H9 (cell line): ENCODE measurements around the gene PRR36. TPM values are rescaled to one million over a fixed set of nuclear protein-coding genes. Genes with fewer than 3 reads are reported as not detected.

Experiments
- DNase-seq: peaks from one replicate; pipeline ENCODE4 v3.0.0-alpha.2; 2017
- H2AFZ ChIP-seq: one replicate; pipeline ENCODE4 v1.6.1; 2013; ENCODE audit warnings: mild to moderate bottlenecking, low read length, control low read depth, moderate library complexity
- H2AK5ac ChIP-seq: 2 replicates; pipeline ENCODE4 v1.6.1; 2013; ENCODE audit warnings: low read length, control low read depth, mixed read lengths; ENCODE audit not compliant: insufficient read length
- H2BK120ac ChIP-seq: one replicate; pipeline ENCODE4 v1.6.1; 2013; ENCODE audit warnings: low read depth, mild to moderate bottlenecking, low read length, control low read depth, inconsistent platforms; ENCODE audit not compliant: poor library complexity, severe bottlenecking
- H2BK12ac ChIP-seq: 2 replicates; pipeline ENCODE4 v1.6.1; 2013; ENCODE audit warnings: low read length, control low read depth, mixed read lengths, low read depth; ENCODE audit not compliant: insufficient read length
- H2BK15ac ChIP-seq: 2 replicates; pipeline ENCODE4 v1.6.1; 2013; ENCODE audit warnings: low read depth, low read length, control low read depth
- H2BK20ac ChIP-seq: one replicate; pipeline ENCODE4 v1.6.1; 2013; ENCODE audit warnings: low read depth, mild to moderate bottlenecking, low read length, control low read depth, inconsistent platforms; ENCODE audit not compliant: poor library complexity, severe bottlenecking
- H2BK5ac ChIP-seq: 2 replicates; pipeline ENCODE4 v1.6.1; 2013; ENCODE audit warnings: low read length, control low read depth, mixed read lengths; ENCODE audit not compliant: insufficient read length
- H3K14ac ChIP-seq: 2 replicates; pipeline ENCODE4 v1.6.1; 2013; ENCODE audit warnings: low read length, control low read depth; ENCODE audit not compliant: insufficient read depth
- H3K18ac ChIP-seq: 2 replicates; pipeline ENCODE4 v1.6.1; 2013; ENCODE audit warnings: low read depth, mild to moderate bottlenecking, mixed read lengths, low read length, control low read depth; ENCODE audit not compliant: insufficient read length
- H3K23ac ChIP-seq: 2 replicates; pipeline ENCODE4 v1.6.1; 2013; ENCODE audit warnings: low read length, control low read depth, mixed read lengths, low read depth; ENCODE audit not compliant: insufficient read length
- H3K23me2 ChIP-seq: 2 replicates; pipeline ENCODE4 v1.6.1; 2013; ENCODE audit warnings: low read depth, mild to moderate bottlenecking, mixed read lengths, low read length, control low read depth; ENCODE audit not compliant: insufficient read length, poor library complexity, severe bottlenecking
- H3K27ac ChIP-seq: 2 replicates; pipeline ENCODE4 v1.5.1; 2013; ENCODE audit warnings: low read length, control low read depth, mixed read lengths, low read depth; ENCODE audit not compliant: insufficient read length
- H3K27me3 ChIP-seq: 2 replicates; pipeline ENCODE4 v1.6.1; 2013; ENCODE audit warnings: low read length, control low read depth, inconsistent platforms; ENCODE audit not compliant: insufficient read depth
- H3K4ac ChIP-seq: 2 replicates; pipeline ENCODE4 v1.6.1; 2013; ENCODE audit warnings: low read depth, mild to moderate bottlenecking, control low read depth, inconsistent platforms, low read length, moderate library complexity
- H3K4me1 ChIP-seq: 2 replicates; pipeline ENCODE4 v1.6.1; 2013; ENCODE audit warnings: low read length, control low read depth, inconsistent platforms; ENCODE audit not compliant: insufficient read depth
- H3K4me2 ChIP-seq: 2 replicates; pipeline ENCODE4 v1.6.1; 2013; ENCODE audit warnings: low read length, control low read depth, mixed read lengths; ENCODE audit not compliant: insufficient read length, insufficient read depth
- H3K56ac ChIP-seq: 2 replicates; pipeline ENCODE4 v1.6.1; 2013; ENCODE audit warnings: low read depth, mild to moderate bottlenecking, mixed read lengths, low read length, control low read depth; ENCODE audit not compliant: insufficient read length
- H3K79me1 ChIP-seq: 2 replicates; pipeline ENCODE4 v1.6.1; 2013; ENCODE audit warnings: low read depth, mild to moderate bottlenecking, moderate library complexity, low read length, control low read depth, inconsistent platforms; ENCODE audit not compliant: insufficient read depth, poor library complexity, severe bottlenecking
- H3K79me2 ChIP-seq: 2 replicates; pipeline ENCODE4 v1.6.1; 2013; ENCODE audit warnings: low read length, control low read depth, inconsistent platforms; ENCODE audit not compliant: insufficient read depth
- H3K9ac ChIP-seq: 2 replicates; pipeline ENCODE4 v1.6.1; 2013; ENCODE audit warnings: low read length, control low read depth, mixed read lengths; ENCODE audit not compliant: insufficient read length; ENCODE audit errors: extremely low read depth
- H3K9me3 ChIP-seq: one replicate; pipeline ENCODE4 v1.6.1; 2013; ENCODE audit warnings: low read depth, low read length, inconsistent platforms; ENCODE audit not compliant: control insufficient read depth
- H3T11ph ChIP-seq: one replicate; pipeline ENCODE4 v1.6.1; 2013; ENCODE audit warnings: mild to moderate bottlenecking, low read length, control low read depth, inconsistent platforms
- H4K20me1 ChIP-seq: one replicate; pipeline ENCODE4 v1.6.1; 2013; ENCODE audit not compliant: control insufficient read depth, insufficient read length, insufficient read depth
- H4K5ac ChIP-seq: 2 replicates; pipeline ENCODE4 v1.6.1; 2013; ENCODE audit warnings: low read depth, mild to moderate bottlenecking, mixed read lengths, low read length, control low read depth; ENCODE audit not compliant: insufficient read length
- H4K8ac ChIP-seq: replicated peaks from 2 replicates; pipeline ENCODE4 v1.6.1; 2013; ENCODE audit warnings: low read length, control low read depth, mixed read lengths, low read depth; ENCODE audit not compliant: insufficient read length
- H4K91ac ChIP-seq: 2 replicates; pipeline ENCODE4 v1.6.1; 2013; ENCODE audit warnings: low read depth, mild to moderate bottlenecking, moderate library complexity, mixed read lengths, low read length, control low read depth; ENCODE audit not compliant: insufficient read length
- H3K27ac Mint-ChIP-seq, 3 experiments: 2 replicates in 2 of 3; 3 replicates in 1 of 3; pipeline ENCODE4 v1.8.0; 2020 to 2021; ENCODE audit warnings: mixed read lengths in 3 of 3, mild to moderate bottlenecking in 1 of 3, moderate library complexity in 1 of 3
- H3K27me3 Mint-ChIP-seq: 2 replicates; pipeline ENCODE4 v1.8.0; 2021; ENCODE audit warnings: low read depth, mild to moderate bottlenecking, moderate library complexity, mixed read lengths
- H3K36me3 Mint-ChIP-seq, 3 experiments: 2 replicates in 2 of 3; 3 replicates in 1 of 3; pipeline ENCODE4 v1.8.0; 2020 to 2021; ENCODE audit warnings: low read depth in 3 of 3, mixed read lengths in 3 of 3; ENCODE audit not compliant: insufficient read depth in 1 of 3
- H3K4me1 Mint-ChIP-seq, 2 experiments: 2 replicates each; pipeline ENCODE4 v1.8.0; 2020; ENCODE audit warnings: mixed read lengths in 2 of 2
- H3K4me3 Mint-ChIP-seq, 2 experiments: 2 replicates in 1 of 2; 3 replicates in 1 of 2; pipeline ENCODE4 v1.8.0; 2020 to 2021; ENCODE audit warnings: mild to moderate bottlenecking in 2 of 2, mixed read lengths in 2 of 2, moderate library complexity in 1 of 2
- H3K9me3 Mint-ChIP-seq, 2 experiments: 2 replicates in 1 of 2; 3 replicates in 1 of 2; pipeline ENCODE4 v1.8.0; 2020; ENCODE audit warnings: mild to moderate bottlenecking in 2 of 2, mixed read lengths in 2 of 2, moderate library complexity in 1 of 2
- WGBS: extraction: QIAGEN DNeasy Blood & Tissue Kit; methylation state at CpG from one replicate; pipeline ENCODE4 v1.1.7; 2013; ENCODE audit warnings: missing lambda C conversion rate, low lambda C conversion rate, mixed read lengths; ENCODE audit not compliant: insufficient read length; ENCODE audit errors: extremely low coverage; 5-methylcytosine and 5-hydroxymethylcytosine counted together
- total RNA-seq: library from RNA; stranded (reverse); gene quantifications from 2 replicates; pipeline ENCODE4 v1.2.1, GENCODE V29; 2021
- TF ChIP-seq, protein P1 (sequence below): fragments of 200-600 bp; sonication (generic); conservative IDR thresholded peaks from 3 replicates; pipeline ENCODE4 v1.8.0; 2021; ENCODE audit warnings: antibody characterized with exemption, mild to moderate bottlenecking

Gene PRR36
- total RNA-seq, 1 experiment from 2014 or later: 20.4 TPM

DNA sequence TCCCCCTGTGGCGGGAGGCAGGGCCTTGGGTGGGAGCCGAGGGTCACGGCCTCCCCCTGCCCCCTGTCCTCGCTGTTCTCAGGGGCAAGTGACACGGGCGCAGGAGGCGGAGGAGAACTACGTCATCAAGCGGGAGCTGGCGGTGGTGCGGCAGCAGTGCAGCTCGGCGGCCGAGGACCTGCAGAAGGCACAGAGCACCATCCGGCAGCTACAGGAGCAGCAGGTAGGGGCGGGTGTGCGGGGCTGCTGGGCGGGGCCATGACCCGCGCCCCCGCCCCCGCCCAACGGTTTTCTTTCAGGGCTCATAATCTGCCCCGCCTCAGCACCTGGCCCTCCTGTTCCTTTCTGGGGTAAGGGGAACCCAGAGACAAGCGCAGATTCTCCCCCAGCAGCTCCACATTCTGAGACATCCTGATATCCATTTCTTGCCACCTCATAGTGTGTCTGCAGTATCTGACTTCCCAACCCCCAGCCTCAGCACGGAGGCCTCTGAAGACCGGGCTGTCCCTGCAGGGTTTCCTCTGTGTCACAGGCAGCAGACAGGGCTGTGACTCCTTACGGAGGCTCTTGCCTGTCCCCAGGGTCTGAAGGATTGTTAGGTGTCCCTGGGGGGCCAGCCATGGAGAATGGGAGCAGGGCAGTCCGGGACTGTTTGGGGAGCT lies 15.9 kb downstream of the PRR36 start:
- H2AK5ac ChIP-seq: no peak overlapping the region
- H3K23ac ChIP-seq: no peak overlapping the region
- Mint-ChIP-seq H3K27ac (no peak overlapping the region), H3K4me1 (peaks cover 11 to 42% of the 10 kb centered on the region in 2 experiments), H3K4me3 (peak overlapping the region; percentile 51 to 69; a peak in 4 of 5 replicates), H3K27me3 (peaks cover 50% of the 10 kb centered on the region), H3K9me3 (no peaks in the 10 kb centered on the region), H3K36me3 (no peaks in the 10 kb centered on the region; a peak in 1 of 7 replicates)
- no peak overlapping the region for H4K5ac ChIP-seq
- H2BK12ac ChIP-seq: no peak overlapping the region
- H3K27ac ChIP-seq: no peak overlapping the region
- H3K56ac ChIP-seq: no peak overlapping the region
- TF ChIP-seq, protein P1, sequence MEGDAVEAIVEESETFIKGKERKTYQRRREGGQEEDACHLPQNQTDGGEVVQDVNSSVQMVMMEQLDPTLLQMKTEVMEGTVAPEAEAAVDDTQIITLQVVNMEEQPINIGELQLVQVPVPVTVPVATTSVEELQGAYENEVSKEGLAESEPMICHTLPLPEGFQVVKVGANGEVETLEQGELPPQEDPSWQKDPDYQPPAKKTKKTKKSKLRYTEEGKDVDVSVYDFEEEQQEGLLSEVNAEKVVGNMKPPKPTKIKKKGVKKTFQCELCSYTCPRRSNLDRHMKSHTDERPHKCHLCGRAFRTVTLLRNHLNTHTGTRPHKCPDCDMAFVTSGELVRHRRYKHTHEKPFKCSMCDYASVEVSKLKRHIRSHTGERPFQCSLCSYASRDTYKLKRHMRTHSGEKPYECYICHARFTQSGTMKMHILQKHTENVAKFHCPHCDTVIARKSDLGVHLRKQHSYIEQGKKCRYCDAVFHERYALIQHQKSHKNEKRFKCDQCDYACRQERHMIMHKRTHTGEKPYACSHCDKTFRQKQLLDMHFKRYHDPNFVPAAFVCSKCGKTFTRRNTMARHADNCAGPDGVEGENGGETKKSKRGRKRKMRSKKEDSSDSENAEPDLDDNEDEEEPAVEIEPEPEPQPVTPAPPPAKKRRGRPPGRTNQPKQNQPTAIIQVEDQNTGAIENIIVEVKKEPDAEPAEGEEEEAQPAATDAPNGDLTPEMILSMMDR: no peak
- peak; percentile 94 for DNase-seq
- H3K79me1 ChIP-seq: no peaks in the 10 kb centered on the region
- H2BK15ac ChIP-seq: no peak overlapping the region
- no peak overlapping the region for H2BK20ac ChIP-seq
- no peak overlapping the region for H3K4ac ChIP-seq
- no peaks in the 10 kb centered on the region; the same call in 1 of the 2 replicates for H3K4me1 ChIP-seq
- no peak overlapping the region for H2BK5ac ChIP-seq
- WGBS: no CpG with 5 or more reads among the region's 29 CpGs
- no peak overlapping the region for H3T11ph ChIP-seq
- H3K23me2 ChIP-seq: peaks cover 13% of the 10 kb centered on the region
- H4K8ac ChIP-seq: no peak overlapping the region
- H3K9me3 ChIP-seq: no peaks in the 10 kb centered on the region
- H3K4me2 ChIP-seq: peak overlapping the region; percentile 58
- no peaks in the 10 kb centered on the region; the same call in 1 of the 2 replicates for H3K27me3 ChIP-seq
- no peaks in the 10 kb centered on the region for H3K79me2 ChIP-seq
- no peak overlapping the region for H2AFZ ChIP-seq
- H3K18ac ChIP-seq: no peak overlapping the region
- peak overlapping the region; percentile 50; the same call in 1 of the 2 replicates for H3K14ac ChIP-seq
- H2BK120ac ChIP-seq: no peak overlapping the region
- H4K91ac ChIP-seq: no peak overlapping the region
- H3K9ac ChIP-seq: no peak overlapping the region
- H4K20me1 ChIP-seq: peaks cover 2% of the 10 kb centered on the region
